SK-N-SH (cell line): ENCODE data around the gene SLC2A13.

Experiments used
- FOXM1 ChIP-seq: IDR thresholded peaks from 2 replicates; pipeline ENCODE4 v1.4.0; 2012; ENCODE audit warnings: low read depth, mild to moderate bottlenecking
- GABPA ChIP-seq: IDR thresholded peaks from 2 replicates; pipeline ENCODE4 v1.4.0; 2012; ENCODE audit warnings: low read depth, mild to moderate bottlenecking
- ZBTB33 ChIP-seq: IDR thresholded peaks from 2 replicates; pipeline ENCODE4 v1.4.0; 2012; ENCODE audit warnings: low read depth, borderline replicate concordance

- TF ChIP-seq ZBTB33 (no peak), GABPA (no peak), FOXM1 (no peak)
These were observed 146.8 kb downstream of the SLC2A13 start for GRCh38 chr12:39959031-39959430.
